Cardiac fibroblast (primary cell): ENCODE results near the gene OPCML.

Experiments used
- DNase-seq, 2 donors: peaks; one replicate each; pipeline versions ENCODE4 v3.0.0 to v3.0.0-alpha.2; 2010; ENCODE audit warnings: low read depth in 2 of 2
- H3K4me3 ChIP-seq, 2 donors: replicated peaks in 1 of 2; 1 replicate in 1 of 2; 2 replicates in 1 of 2; pipeline ENCODE4 v1.5.1; 2011; ENCODE audit warnings: low read depth in 2 of 2, low read length in 2 of 2, mild to moderate bottlenecking in 2 of 2, moderate library complexity in 1 of 2
- TF ChIP-seq, protein P1 (sequence below): IDR thresholded peaks from one replicate; pipeline ENCODE4 v1.5.1; 2011; ENCODE audit warnings: low read depth, mild to moderate bottlenecking, low read length, inconsistent platforms

OPCML gene

DNA sequence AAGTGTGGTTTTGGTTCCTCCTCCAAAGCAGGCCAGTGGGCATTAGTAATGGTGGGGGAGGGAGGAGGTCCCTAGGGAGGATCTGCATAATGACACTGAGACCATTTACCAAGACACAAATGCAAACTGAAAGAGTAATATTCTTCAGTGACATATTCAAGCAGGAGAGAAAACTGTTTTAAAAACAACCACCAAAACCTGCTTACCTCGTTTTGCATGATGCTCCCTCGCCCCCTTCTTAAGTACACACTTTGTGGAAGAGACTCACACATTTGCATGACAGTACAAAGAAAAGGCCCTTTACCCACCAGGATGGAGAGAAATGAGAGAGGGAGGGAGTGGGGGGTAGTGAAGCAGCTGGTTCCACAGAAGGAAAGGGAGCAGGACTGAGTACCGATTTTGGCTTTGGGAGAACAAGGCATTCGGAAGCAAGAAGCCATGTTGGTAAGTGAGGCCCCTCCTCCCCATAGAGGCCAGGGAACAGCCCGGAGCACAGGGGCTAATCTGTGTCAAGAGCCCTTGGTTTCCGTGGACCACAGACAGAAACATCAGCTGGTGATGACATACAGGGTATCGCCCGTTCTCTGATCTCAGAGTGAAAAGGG lies 13.0 kb upstream of the OPCML start:
- TF ChIP-seq, protein P1, sequence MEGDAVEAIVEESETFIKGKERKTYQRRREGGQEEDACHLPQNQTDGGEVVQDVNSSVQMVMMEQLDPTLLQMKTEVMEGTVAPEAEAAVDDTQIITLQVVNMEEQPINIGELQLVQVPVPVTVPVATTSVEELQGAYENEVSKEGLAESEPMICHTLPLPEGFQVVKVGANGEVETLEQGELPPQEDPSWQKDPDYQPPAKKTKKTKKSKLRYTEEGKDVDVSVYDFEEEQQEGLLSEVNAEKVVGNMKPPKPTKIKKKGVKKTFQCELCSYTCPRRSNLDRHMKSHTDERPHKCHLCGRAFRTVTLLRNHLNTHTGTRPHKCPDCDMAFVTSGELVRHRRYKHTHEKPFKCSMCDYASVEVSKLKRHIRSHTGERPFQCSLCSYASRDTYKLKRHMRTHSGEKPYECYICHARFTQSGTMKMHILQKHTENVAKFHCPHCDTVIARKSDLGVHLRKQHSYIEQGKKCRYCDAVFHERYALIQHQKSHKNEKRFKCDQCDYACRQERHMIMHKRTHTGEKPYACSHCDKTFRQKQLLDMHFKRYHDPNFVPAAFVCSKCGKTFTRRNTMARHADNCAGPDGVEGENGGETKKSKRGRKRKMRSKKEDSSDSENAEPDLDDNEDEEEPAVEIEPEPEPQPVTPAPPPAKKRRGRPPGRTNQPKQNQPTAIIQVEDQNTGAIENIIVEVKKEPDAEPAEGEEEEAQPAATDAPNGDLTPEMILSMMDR = no peak
- H3K4me3 ChIP-seq = no peak overlapping the region
- DNase-seq = no peak

DNA sequence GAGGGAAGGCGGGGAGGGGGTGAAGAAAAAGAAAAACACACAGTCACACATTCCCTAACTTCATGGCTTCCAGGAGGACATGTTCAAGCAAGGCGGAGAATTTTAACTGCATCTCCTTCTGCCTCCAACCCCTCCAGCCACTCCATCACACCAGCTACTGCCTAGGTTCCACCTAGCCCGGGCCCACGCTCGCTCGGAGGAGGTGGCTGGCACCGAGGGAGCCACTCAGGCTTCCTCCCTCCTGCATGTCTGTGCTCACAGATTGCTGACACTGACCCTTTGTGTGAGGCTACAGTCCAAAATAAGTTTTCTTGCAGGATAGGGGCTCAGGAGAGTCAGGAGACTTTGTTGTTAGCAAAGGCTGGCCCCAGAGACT lies 9.4 kb upstream of the OPCML start:
- TF ChIP-seq, protein P1 = no peak
- no peak for DNase-seq
- no peak overlapping the region for H3K4me3 ChIP-seq

DNA sequence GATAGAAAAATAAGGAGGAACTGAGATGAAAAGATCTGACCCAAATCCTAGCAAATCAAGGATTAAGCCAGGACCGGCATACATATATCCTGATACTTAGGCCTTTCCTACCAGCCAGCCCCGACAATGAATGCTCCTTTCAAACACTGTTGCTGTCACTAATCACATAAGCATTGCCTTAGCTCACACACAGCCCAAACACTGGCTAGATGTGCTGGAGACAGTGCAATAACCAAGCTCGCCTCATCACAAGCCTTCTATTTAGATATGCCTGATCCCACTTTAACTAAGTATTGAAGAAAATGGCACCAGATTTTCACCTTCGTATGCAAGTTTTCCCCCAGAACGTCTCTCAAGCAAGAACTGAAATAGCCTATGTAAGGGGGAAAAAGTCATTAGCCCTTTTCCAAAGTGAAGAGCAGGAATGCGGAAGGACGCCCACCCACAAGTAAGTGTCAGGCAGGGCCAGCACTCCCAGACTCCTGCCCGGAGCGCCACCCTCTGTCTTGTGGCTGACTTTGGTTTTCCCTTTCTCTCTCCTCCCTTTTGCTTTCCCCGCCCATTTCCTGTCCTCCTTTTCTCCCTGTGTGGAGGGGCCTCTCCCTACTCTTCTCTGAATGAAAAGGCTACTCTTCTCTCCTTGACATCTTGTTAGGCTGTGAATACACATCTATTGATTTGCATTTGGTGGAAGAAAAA lies 8.9 kb upstream of the OPCML start:
- H3K4me3 ChIP-seq = no peak overlapping the region
- DNase-seq = no peak
- TF ChIP-seq, protein P1 = no peak

DNA sequence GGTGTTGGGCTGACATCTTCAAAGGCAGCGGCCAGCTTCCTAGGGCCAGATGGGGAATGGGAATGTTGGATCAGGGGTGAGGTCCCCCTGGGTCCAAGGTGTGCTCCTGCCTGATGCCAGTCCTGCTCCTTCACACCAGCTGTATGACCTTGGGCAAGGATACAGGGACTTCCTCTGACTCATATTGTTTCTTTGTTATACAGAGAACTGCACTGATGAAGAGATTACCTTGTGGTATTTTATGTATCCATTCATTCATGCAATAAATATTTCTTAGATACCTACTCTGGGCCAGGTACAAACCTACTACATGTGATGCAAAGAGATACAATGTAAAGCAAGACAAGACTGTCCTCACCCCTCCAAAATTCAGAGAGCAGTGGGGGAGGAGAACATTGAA lies 3.9 kb upstream of the OPCML start:
- H3K4me3 ChIP-seq = no peak overlapping the region
- DNase-seq = no peak
- TF ChIP-seq, protein P1 = no peak

DNA sequence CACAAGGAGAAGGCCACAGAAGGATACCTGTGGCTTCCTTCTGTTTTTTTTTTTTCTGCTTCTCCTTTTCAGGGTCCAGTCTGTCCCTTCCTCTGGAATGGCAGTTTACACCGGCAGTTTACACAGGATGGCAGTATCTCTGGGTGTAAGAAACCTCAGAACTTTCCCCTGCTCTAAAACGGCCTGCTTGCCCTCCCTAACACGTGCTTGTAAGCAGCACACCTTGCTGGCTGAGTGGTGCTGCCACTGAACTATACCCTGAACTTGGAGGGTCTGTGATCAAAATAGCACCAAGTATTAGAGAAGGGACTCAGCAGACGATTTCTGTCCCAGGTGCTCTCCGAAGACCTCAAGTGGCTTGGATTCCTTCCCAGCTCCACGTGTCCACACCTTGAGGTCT lies 904 bp upstream of the OPCML start:
- no peak for DNase-seq
- H3K4me3 ChIP-seq = no peak overlapping the region
- TF ChIP-seq, protein P1 = no peak

DNA sequence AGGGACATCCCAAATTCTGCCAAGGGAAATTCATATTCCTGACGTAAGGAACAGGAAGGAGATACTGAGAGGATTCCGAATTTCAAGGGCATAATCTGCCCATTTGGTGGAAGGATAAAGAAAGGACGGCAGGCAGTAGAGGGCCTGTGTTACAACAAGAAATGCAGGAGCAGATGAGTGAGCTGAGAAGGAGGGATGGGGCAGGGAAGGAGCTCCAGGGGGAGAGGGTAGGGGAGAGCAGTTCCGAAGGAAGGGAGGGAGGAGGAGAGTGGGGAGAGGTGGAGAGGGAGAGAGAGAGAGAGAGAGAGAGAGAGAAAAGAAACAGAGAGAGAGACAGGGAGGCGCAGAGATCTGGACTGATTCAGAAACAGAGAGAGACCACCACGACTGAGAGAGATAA lies 843 bp downstream of the OPCML start:
- H3K4me3 ChIP-seq = no peak overlapping the region
- TF ChIP-seq, protein P1 = no peak
- no peak for DNase-seq

DNA sequence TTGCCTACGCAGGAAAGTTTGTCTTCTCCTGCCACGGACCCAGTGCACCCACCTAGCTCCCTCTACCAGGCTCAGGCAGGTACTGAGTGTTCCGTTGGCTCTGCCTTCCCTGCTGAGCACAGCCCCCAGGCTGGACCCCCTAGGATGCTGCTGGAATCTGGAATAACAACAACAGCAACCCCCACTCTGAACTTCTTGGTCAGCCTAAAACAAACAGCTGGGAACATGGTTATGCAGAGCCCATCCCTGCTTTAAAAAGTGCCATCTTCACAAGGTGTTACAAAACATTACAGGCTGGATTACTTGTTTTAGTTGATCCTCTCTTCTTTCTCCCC lies 1.8 kb downstream of the OPCML start:
- TF ChIP-seq, protein P1 = no peak
- DNase-seq = no peak
- no peak overlapping the region for H3K4me3 ChIP-seq
